Testis (tissue), 3 donors: ENCODE data around the gene MAEA. TPM values are rescaled to one million over a fixed set of nuclear protein-coding genes. Genes with fewer than 3 reads are reported as not detected.

Experiments
- DNase-seq: peaks from one replicate; pipeline ENCODE4 v3.0.0-alpha.2; 2019
- H3K27ac ChIP-seq, 2 donors: fragments of 200-600 bp; sonication (generic); one replicate each; pipeline ENCODE4 v1.5.1; 2019
- H3K27me3 ChIP-seq: fragments of 200-600 bp; sonication (generic); one replicate; pipeline ENCODE4 v1.5.1; 2019
- H3K36me3 ChIP-seq: fragments of 200-600 bp; sonication (generic); one replicate; pipeline ENCODE4 v1.5.1; 2017; ENCODE audit warnings: low read depth; ENCODE audit errors: missing control alignments
- H3K4me1 ChIP-seq: fragments of 200-600 bp; sonication (generic); one replicate; pipeline ENCODE4 v1.5.1; 2019
- H3K4me3 ChIP-seq, 2 donors: fragments of 200-600 bp; sonication (generic); one replicate each; pipeline ENCODE4 v1.5.1; 2017 to 2019
- H3K9me3 ChIP-seq: fragments of 200-600 bp; sonication (generic); one replicate; pipeline ENCODE4 v1.5.1; 2017
- POLR2A ChIP-seq: fragments of 450-650 bp; IDR thresholded peaks from one replicate; pipeline ENCODE4 v1.6.1; 2017; ENCODE audit warnings: antibody characterized with exemption, mild to moderate bottlenecking, moderate library complexity
- WGBS, 2 donors: methylation state at CpG; one replicate each; pipeline ENCODE4 v1.1.5; 2018; 5-methylcytosine and 5-hydroxymethylcytosine counted together
- intact Hi-C: fragments of 100-400 bp; cut with DNase I; formaldehyde crosslinking; loops from one replicate; pipeline ENCODE4 v1.15.1; 2023; ENCODE audit warnings: low total_unique reads
- polyA plus RNA-seq: library from polyadenylated mRNA; stranded (reverse); fragments of 350-450 nt; fragmentation: Illumina TruSeq; extraction: RNeasy Lipid Tissue Mini Kit (QIAGEN cat#74804); gene quantifications from one replicate; pipeline ENCODE4 v1.2.3, GENCODE V29; 2014; ENCODE audit warnings: low read depth, low replicate concordance; ENCODE audit not compliant: insufficient read depth
- total RNA-seq, 2 donors: library from RNA; depleted of rRNA; stranded (reverse); fragments of >200 nt; gene quantifications; one replicate each; pipeline ENCODE4 v1.2.3, GENCODE V29; 2016
- TF ChIP-seq, protein P1 (sequence below), 3 experiments: fragments of 450-650 bp in 2 of 3; fragments of 200-600 bp in 1 of 3; sonication (generic) in 1 of 3; IDR thresholded peaks; one replicate each; pipeline ENCODE4 v1.5.1; 2016 to 2019; ENCODE audit warnings: antibody characterized with exemption in 3 of 3, mild to moderate bottlenecking in 2 of 3, moderate library complexity in 1 of 3

The MAEA gene
- total and polyA plus RNA-seq, 3 donors from 2014 or later = 71.2 to 129 (median 94.2) TPM

- Histone ChIP-seq H3K4me3 (no peak overlapping the region), H3K4me1 (peaks cover 9% of the 10 kb centered on the region), H3K9me3 (no peaks in the 10 kb centered on the region), H3K36me3 (no peaks in the 10 kb centered on the region), H3K27me3 (no peaks in the 10 kb centered on the region), H3K27ac (no peak overlapping the region)
- DNase-seq = no peak
- WGBS, 2 donors = 96 to 97% methylated on average over 21 to 28 of the region's 28 CpGs
- intact Hi-C loops = no loop called here
- TF ChIP-seq, protein P1, sequence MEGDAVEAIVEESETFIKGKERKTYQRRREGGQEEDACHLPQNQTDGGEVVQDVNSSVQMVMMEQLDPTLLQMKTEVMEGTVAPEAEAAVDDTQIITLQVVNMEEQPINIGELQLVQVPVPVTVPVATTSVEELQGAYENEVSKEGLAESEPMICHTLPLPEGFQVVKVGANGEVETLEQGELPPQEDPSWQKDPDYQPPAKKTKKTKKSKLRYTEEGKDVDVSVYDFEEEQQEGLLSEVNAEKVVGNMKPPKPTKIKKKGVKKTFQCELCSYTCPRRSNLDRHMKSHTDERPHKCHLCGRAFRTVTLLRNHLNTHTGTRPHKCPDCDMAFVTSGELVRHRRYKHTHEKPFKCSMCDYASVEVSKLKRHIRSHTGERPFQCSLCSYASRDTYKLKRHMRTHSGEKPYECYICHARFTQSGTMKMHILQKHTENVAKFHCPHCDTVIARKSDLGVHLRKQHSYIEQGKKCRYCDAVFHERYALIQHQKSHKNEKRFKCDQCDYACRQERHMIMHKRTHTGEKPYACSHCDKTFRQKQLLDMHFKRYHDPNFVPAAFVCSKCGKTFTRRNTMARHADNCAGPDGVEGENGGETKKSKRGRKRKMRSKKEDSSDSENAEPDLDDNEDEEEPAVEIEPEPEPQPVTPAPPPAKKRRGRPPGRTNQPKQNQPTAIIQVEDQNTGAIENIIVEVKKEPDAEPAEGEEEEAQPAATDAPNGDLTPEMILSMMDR (IDR thresholded peaks at IDR 0.05) = no peak
- TF ChIP-seq POLR2A = no peak
Observed at GRCh38 chr4:1315306-1315705, 25.6 kb downstream of the MAEA start.

DNA sequence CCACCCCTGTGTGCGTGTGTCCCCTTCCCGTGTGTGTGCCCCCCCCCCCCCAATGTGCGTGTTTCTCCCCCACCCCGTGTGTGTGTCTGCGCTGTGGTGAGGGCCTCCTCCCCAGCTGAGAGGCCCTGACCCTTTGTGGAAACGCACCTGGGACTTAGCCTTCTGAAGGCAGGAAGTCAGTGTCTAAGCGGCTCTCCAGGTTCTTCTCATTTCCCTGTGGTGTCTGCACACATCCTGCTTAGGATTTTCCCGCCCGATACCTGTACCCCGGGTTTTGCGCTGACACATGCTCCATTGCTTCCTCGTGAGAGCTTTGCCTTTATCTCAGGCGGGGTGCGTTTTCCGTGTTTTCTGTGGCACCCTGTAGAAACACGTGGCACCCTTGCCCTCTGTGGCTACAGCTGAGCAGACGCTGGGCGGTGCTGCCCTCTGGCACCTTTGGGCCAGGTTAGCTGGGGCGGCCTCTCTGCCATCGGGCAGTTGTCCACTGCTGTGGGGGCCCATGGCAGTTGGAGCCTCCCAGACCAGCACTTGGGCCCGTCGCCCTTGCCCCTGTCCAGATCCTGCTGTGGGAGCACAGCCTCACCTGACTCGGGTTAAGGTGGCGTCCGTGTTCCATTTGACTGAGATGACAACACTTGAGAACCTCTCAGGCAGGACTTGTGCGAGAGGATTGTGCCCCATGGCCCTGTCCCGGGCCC, 26.3 kb downstream of the MAEA start:
- Histone ChIP-seq H3K4me1 (peaks cover 2% of the 10 kb centered on the region), H3K4me3 (no peak overlapping the region), H3K36me3 (no peaks in the 10 kb centered on the region), H3K27me3 (no peaks in the 10 kb centered on the region), H3K27ac (no peak overlapping the region), H3K9me3 (no peaks in the 10 kb centered on the region)
- no peak for DNase-seq
- intact Hi-C loops = no loop called here
- WGBS, 2 donors = 90 to 92% methylated on average over 19 to 26 of the region's 27 CpGs
- TF ChIP-seq, protein P1 (IDR thresholded peaks at IDR 0.05) = no peak
- no peak for TF ChIP-seq POLR2A

- no peaks in the 10 kb centered on the region for H3K4me1 ChIP-seq
- H3K4me3 ChIP-seq = no peak overlapping the region
- H3K36me3 ChIP-seq = no peaks in the 10 kb centered on the region
- no peak overlapping the region for H3K27ac ChIP-seq
- intact Hi-C loops = no loop called here
- WGBS, 2 donors = 75 to 81% methylated on average over 8 to 16 of the region's 16 CpGs
- H3K9me3 ChIP-seq = no peaks in the 10 kb centered on the region
- no peak for DNase-seq
- TF ChIP-seq, protein P1 (IDR thresholded peaks at IDR 0.05) = no peak
- no peaks in the 10 kb centered on the region for H3K27me3 ChIP-seq
Observed at GRCh38 chr4:1316537-1317168, 27.0 kb downstream of the MAEA start.

DNA sequence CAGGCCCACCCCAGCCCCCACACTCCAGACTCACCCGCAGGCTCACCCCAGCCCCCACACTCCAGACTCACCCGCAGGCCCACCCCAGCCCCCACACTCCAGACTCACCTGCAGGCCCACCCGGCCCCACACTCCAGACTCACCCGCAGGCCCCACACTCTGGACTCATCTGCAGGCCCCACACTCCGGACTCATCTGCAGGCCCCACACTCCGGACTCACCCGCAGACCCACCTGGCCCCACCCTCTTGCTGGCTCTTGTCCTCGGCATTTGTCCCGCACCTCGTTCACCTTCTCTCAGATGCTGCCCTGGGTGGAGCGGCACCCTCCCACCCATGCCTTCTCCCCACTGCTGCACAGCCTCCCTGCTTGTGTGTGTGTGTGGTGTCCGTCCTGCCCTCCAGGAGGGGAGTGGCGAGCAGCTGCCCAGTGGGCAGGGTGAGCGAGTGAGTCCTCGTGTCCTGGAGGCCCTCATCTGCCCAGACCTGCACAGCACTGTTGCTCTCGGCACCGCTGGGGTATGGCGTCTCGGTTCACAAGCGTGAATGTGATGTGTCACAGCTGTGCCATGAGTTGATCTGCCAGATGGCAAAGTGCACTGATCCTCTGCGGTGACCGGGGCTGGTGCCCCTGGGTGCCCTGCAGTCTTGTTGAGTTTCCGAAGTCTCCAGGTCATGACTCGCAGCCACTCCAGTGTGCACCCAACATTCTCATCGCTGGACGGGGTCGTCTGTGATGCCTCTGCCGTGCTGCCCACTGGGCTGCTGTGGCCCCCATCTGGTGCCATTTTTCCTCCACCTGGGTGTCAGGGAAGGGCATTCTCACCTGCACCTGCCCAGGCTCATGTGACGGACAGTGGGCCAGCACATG, 27.7 kb downstream of the MAEA start:
- no peaks in the 10 kb centered on the region for H3K9me3 ChIP-seq
- no peaks in the 10 kb centered on the region for H3K27me3 ChIP-seq
- no peak overlapping the region for H3K27ac ChIP-seq
- no peak for TF ChIP-seq POLR2A
- TF ChIP-seq, protein P1 (IDR thresholded peaks at IDR 0.05) = no peak
- 95 to 97% methylated on average over 27 to 29 of the region's 29 CpGs for WGBS, 2 donors
- H3K4me1 ChIP-seq = no peaks in the 10 kb centered on the region
- H3K36me3 ChIP-seq = no peaks in the 10 kb centered on the region
- no peak for DNase-seq
- H3K4me3 ChIP-seq = no peak overlapping the region
- intact Hi-C loops = no loop called here
